Measurements from ENCODE around the gene NUP210.

GRCh38 chr3:13280122-13280790 is 139.9 kb downstream of the NUP210 start:
- TF ChIP-seq POLR2AphosphoS5 (IDR thresholded peaks at IDR 0.05; ENCODE audit: low read depth, low read length) = no peak
- no peak for TF ChIP-seq TAF1 (IDR thresholded peaks at IDR 0.05; ENCODE audit: borderline replicate concordance, insufficient read depth, low read length)
- TF ChIP-seq REST (IDR thresholded peaks at IDR 0.05; ENCODE audit: insufficient read depth in 1 of 2, low read depth in 2 of 2, low read length in 2 of 2) = no peak
- TF ChIP-seq FOXP2 (optimal IDR thresholded peaks at IDR 0.05; ENCODE audit: borderline replicate concordance, extremely low read depth, extremely low read length, insufficient read depth) = no peak

Measured in PFSK-1 (cell line).